AG08396 (cell line): ENCODE data around the gene PDCD2L.
"Not testable (repeated sequence)": the region's sequence is repeated elsewhere in the genome, so short reads cannot be mapped to it uniquely, and the experiment has no call there.

Experiments used
- DNase-seq: peaks from one replicate; pipeline ENCODE4 v3.0.0; 2012; ENCODE audit warnings: low spot score, mixed read lengths

Gene PDCD2L, protein sequence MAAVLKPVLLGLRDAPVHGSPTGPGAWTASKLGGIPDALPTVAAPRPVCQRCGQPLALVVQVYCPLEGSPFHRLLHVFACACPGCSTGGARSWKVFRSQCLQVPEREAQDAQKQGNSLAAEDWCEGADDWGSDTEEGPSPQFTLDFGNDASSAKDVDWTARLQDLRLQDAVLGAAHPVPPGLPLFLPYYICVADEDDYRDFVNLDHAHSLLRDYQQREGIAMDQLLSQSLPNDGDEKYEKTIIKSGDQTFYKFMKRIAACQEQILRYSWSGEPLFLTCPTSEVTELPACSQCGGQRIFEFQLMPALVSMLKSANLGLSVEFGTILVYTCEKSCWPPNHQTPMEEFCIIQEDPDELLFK

DNA sequence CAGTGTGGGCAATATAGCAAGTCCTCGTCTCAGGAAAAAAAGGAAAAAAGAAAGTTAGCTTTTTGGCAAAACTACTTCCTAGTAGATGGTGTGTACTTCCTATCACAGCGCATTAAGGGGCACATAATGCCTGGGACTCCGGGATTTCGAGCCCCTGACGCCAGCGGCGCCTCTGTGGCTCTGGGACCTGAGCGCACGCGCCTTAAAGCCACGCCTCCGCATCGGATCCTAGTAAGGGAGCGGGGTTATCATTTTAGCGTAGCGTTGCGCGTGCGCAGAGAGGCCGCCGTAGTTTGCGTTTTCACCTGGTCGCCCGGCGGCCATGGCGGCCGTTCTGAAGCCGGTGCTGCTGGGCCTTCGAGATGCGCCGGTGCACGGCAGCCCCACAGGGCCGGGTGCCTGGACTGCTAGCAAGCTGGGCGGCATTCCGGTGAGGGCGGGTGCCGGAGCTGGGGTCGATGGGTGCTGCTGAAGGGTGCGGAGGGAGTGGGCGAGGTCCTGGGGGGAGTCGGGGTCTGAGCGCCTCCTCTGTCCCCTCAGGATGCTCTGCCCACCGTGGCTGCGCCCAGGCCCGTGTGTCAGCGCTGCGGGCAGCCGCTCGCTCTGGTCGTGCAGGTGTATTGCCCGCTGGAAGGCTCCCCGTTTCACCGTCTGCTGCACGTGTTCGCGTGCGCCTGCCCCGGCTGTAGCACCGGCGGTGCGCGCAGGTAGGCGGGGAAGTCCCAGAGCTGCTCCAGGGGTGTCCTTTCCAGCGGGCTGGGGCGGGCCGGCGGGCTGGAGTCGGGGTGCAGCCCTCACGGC lies at the start of gene PDCD2L:
PDCD2L (plus strand) TSS at position 291 of the 801 bp plus-strand sequence; CDS start at position 323, 32 bp downstream.
- DNase-seq = peak; percentile 97

DNA sequence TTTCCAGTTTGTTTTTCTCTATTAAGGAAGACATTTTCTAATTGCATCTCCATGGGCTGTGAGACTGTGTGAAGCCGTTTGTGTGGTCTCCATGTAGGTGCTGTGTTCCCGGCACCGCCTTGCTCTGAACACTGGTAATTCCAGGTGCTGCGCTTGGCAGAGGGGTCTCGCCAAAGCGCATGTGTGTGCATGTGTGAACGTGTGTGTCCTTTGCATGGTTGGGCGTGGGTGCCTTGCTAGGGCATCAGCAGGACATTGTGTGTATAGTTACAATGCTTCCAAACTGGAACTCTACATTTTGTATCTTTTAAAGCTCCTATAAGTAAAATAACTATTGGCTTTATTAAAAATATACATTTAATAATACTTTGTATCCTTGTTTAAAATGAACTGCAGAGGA lies 49.0 kb upstream of the PDCD2L start:
- no peak for DNase-seq

DNA sequence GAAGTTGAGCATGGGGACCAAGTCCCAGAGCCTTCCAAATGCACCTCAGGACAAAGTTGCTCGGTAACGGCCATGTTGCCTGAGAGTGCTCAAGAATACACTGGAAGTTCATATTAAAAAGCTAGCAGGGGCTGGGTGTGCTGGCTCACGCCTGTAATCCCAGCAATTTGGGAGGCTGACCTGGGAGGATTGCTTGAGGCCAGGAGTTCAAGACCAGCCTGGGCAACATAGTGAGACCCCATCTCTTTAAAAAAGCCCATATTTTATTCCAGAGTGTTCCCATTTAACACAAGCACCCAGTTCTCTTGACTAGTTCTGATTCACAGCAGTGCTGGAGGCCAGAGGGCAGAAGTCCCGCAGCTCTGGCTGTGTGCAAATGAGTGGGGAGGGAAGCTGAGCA lies 47.3 kb upstream of the PDCD2L start:
- DNase-seq = no peak

DNA sequence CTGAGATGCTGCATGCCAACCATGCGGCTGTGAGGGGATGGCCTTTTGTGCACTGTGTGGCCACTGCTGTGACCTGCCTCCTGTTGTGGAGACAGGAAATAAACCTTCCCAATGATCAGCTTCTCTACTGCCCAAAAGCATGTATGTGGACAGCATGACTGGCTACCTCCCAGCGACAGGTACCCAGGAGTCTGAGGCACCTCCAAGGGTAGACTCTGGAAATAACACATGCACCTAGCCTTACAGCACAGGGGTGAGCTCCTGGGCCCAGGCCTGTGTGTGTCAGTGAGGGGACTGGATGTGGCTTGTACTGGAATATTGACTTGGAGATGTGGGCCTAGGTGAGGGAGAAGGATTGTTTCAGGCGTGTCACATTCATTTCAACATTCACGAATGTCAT lies 46.8 kb upstream of the PDCD2L start:
- no peak for DNase-seq

DNA sequence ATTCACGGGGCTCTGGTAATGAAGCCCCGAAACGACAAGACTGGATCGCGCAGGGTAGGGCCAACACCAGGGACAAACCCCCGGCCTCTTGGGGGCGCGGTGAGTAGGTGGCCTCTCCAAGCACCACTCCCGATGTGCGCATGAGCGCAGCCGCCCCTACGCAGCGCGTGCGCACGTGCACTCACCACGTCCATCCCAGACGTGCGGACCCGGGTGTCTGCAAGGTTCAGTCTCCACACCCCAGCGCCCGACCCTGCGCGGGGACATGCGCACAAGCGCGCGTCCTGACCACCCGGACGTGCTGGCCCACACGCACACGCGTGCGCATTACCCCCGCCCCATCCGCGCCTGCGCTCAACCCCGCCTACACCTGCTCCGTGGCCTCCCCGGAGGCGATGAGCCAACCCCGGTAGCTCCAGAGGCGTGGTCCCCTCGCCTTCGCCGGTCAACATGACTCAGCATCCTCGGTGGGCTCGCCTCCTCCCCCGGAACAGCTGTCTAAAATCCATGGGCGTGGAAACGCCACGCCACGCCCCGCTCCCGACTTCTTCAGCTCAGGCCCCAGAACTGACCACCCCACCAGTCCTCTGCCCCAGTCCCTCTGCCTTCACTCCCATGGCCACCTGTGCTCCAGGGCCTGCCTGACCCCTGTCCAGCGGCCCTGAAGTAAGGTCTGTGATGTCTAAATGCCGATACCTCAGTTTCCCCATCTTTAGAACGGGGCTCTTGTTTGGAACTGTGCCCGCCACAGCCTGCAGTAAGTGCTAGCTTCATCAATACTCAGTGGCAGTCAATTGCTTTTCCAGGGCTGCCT lies 44.9 kb upstream of the PDCD2L start:
- peak; percentile 98 for DNase-seq

DNA sequence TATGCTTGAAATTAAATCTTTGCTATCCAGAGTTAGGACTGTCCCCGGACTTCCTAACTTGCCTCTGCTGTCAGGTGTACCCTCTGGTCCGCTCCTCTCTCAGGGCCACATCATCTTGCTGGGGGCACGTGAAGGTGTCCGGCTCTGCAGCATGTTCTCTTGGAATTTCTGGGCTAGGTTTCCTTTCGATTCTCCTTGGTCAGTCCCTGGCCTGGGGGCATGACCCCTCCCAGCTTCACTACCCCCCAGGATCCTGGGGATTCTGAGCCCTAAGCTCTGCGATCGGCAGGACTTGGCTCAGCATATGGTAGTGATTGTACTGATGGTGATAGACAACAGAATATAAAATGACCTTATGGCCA lies 44.3 kb upstream of the PDCD2L start:
- no peak for DNase-seq

DNA sequence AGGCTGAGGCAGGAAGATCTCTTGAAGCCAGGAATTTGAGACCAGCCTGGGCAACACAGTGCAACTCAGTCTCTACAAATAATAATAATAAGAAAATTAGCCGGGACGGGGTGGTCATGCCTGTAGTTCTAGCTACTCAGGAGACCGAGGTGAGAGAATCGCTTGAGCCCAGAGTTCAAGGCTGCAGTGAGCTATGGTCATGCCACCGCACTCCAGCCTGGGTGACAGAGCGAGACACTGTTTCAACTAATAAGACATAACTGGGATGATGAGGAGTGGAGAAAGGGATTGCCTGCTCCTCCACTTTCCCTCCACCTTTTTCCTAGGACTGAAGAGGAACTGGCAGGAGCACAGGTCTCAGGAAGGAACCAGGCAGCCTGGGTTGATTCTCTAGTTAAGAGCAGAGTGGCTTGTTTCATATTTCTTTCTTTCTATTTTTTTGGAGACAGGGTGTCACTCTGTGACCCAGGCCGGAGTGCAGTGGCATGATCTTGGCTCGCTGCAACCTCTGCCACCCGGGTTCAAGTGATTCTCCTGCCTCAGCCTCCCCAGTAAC lies 43.8 kb upstream of the PDCD2L start:
- no peak for DNase-seq

DNA sequence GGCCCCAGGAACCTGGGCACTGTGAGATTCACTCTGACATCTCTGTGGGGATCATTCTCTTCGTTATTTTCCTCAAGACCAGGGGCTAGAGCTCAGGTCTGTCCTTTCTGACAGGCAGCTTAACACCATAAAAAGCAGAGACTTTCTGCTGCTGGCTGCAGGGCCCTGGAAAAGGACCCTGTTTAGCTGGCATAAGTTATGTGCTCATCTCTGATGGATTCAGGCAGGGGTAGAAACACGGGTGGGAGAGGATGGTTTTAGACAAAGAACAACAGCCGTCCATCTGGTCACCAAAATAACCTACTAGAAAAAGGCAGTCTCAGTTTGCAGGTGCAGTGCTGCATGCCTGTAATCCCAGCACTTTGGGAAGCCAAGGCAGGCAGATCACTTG lies 41.5 kb upstream of the PDCD2L start:
- no peak for DNase-seq

DNA sequence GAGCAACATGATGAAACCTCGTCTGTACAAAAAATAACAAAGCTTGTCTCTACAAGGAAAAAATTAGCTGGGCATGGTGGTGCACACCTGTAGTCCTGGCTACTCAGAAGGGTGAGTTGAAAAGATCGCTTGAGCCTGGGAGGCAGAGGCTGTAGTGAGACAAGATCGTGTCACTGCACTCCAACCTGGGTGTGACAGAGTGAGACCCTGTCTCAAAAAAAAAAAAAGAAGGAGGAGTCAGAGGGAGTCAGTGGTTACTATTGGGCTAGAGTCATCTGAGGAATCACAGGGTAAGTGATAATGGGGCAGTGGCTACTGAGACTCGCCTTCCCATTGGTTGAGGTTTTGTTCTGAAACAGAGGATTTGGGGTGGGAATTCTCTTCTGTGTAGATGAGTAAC lies 41.1 kb upstream of the PDCD2L start:
- no peak for DNase-seq

DNA sequence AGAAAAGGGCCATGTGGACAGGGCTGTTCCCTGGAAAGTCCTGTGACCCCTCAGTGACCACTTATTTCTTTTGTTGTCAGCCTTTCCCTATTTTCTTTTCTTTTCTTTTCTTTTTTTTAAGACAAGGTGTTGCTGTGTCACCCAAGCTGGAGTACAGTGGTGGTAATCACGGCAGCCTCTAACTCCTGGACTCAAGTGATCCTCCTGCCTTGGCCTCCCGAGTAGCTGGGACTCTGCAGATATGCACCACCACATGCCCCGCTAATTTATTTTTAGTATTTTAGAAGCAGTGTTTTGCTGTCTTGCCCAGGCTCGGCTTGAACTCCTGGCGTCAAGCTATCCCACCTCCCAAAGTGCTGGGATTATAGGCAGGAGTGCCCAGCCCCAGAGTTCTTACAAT lies 40.3 kb upstream of the PDCD2L start:
- DNase-seq = no peak

DNA sequence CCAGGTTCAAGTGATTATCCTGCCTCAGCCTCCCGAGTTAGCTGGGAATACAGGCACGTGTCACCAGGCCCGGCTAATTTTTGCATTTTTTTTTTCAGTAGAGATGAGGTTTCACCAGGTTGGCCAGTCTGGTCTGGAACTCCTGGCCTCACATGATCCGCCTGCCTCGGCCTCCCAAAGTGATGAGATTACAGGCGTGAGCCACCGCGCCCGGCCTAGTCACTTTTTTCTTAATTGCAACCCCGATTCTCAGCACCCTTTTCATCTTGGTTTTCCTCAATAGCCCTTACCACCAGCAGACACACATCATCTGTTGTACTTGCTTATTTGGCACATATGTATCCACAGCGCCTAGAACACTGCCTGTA lies 39.8 kb upstream of the PDCD2L start:
- DNase-seq = no peak

DNA sequence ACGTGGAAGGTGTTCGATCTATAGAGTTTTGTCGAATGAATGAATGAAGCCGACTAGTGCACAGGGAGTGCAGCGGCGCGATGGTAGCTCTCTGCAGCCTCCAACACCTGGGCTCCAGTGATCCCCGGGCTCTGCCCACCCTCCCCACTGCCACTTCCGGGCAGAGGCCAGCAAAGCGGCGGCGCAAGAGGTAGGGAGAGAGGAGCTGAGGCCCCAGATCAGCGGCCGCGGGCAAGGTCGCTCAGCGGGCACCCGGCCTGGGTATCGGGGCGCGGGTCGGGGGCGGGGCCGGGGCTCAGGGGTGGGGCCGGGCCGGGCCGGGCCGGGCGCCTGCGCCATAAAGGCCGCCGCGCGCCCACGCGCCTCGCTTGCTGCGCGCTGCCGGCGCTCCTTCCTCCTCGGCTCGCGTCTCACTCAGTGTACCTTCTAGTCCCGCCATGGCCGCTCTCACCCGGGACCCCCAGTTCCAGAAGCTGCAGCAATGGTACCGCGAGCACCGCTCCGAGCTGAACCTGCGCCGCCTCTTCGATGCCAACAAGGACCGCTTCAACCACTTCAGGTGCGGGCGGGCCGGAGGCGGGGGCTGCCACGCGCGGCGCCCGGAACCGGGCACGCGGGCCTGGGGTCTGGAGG lies 39.3 kb upstream of the PDCD2L start, which contains the start of gene GPI:
GPI (plus strand) TSS at position 367 of the 633 bp plus-strand sequence; CDS start at position 438, 71 bp downstream.
- peak; percentile 85 for DNase-seq

DNA sequence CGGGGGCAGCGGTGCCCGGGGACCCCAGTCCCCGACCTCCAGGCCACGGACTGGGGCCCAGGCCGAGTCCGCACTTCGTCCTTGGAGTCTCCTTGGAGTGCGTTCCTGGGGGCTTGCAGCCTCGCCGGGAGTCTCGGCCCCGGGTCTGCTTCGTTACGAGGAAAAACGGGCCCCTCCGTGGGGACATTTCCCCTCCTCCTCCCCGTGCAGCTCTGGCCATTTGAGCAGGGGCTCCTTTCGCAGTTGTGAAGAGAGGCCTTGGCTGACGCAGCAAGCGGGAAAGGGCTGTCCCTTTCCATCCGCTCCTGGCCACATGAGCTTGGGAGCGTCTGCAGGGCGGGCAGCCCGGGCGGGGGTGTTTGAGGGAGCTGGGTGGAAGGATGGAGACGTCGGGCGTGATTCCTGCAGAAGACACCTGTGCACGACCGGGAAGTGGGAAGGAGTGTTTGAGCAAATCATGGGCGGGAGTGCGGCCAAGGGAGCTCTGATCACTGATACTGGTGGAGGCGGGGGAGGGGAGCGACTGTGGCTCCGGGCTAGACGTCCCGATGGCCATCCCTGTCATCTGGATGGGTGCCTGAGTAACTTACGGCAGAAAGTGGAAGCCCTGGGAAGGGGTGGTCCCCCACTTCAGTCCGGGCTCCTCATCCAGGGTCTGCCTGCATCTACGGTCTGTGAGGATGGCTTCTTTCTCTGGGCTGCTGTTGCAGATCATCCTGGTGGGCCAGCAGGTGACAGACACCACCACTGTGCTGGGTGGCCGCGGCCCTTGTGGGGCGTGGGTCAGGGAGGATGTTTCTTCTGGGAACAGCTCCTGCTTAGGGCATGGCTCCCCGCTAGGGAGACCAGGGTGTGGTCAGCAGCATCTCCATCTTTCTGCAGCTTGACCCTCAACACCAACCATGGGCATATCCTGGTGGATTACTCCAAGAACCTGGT lies 38.5 kb upstream of the PDCD2L start:
- peak; percentile 67 for DNase-seq

DNA sequence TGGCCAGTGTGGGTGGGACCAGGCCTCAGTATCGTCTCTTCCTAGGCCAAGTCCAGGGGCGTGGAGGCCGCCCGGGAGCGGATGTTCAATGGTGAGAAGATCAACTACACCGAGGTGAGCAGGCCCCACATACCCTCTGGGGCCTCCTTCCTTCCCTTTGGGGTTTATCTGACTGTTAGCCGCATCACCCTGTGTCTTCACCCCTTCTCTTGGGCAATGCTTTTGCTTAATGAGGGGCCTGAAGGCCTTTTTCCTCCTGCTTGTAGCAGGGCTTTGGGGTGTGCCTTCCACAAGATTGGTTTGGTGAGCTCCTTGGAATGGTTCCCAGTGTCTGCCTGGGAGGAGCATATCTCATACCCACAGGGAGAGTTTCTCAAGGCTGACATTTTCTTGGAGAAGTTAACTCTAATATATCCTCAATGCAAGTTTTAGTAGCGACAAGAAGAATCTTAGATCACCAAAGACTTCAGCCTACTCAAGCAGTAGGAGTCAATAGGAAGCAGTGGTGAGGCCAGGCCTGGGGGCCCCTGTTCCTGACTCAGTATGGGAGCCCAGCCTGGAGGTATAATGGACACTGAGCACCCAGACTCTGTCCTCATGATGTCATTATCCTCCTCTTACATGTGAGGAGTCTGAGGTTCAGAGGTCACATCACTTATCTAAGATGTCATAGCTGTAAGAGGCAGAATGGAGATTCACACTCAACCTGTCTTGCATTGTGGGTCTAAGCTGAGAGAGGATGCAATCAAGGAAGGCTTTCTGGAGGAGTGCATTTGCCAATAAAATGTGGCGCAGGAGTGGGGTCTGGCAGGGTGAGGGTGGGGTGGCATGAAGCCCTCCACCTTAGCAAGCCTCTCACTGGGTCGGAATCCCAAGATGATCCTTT lies 37.2 kb upstream of the PDCD2L start:
- peak; percentile 63 for DNase-seq

DNA sequence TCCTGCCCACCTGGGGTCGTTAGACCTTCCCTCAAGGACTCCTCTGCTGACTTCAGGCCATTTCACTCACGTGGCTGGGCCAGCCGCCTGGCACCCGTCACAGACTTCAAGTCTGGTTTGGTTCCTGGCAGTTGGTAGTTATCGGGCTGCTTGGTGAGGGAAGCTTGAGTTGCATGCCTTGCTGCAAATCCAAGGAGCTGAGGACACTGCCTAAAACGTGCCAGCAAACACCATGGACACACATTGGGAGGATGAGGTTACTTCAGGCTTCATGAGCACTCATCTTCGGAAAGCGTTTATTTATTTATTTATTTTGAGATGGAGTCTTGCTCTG lies 36.6 kb upstream of the PDCD2L start:
- no peak for DNase-seq

DNA sequence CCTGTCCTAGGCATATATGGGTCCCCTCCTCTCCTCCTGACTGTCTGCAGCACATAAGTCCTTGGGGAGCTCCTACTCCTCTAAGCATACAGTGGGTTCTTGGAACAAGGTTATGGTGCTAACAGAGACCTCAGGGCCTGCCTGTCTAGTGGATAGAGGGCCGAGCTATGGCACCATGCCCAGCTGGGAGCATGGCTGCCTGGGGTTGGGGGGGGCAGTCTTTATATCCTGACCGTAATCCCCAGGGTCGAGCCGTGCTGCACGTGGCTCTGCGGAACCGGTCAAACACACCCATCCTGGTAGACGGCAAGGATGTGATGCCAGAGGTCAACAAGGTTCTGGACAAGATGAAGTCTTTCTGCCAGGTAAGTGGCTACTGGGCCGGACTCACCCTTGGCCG lies 35.9 kb upstream of the PDCD2L start:
- DNase-seq = no peak

DNA sequence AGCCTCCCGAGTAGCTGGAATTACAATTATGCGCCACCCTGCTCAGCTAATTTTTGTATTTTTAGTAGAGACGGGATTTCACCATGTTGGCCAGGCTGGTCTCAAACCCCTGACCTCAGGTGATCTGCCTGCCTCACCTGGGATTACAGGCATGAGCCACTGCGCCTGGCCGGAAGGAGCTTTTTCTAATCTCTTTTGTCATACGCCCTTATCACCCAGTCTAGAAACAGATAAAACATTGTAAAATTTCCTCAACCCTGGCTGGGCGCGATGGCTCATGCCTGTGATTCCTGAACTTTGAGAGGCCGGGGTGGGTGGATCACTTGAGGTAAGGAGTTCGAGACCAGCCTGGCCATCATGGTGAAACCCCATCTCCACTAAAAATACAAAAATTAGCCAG lies 35.0 kb upstream of the PDCD2L start:
- DNase-seq = not testable (repeated sequence)

DNA sequence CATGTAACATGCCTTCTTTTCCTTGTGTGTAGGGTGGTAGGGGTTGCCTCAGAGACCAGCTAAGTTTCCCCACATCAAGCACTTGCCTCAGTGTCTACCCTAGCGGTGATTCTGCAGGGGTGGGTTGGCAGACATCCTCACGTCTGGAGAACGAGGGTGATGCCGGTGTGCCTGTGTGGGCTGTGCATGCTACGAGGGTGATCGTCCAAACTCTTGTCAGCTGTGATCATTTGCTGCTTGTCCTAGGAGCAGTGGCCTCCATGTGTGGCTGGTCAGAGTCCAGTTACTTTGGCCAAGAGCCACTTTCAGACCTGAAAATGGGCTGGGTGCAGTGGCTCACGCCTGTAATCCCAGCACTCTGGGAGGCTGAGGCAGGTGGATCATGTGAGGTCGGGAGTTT lies 34.1 kb upstream of the PDCD2L start:
- DNase-seq = no peak

DNA sequence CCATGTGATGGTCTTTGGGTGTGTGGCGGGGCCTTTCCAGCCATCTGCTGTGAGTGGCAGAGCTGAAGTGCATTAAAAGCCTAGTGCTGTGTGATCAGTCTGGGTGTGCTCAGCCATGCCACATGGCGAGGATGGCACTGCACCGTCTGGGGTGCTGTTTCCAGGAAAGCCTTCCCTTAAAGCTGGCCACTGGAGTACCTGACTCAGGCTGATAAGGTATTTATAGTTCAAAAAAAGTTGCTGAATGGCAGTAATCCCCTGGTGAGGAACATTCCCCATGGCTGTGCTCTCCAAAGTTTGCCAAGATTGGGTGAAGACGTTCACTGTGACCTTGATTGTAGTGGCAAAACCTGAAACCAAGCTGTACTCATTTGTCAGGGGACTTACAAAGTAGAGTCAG lies 33.2 kb upstream of the PDCD2L start:
- DNase-seq = no peak
